Panc1 (cell line): Measurements from ENCODE around the gene TPD52L1. TPM values are rescaled to one million over a fixed set of nuclear protein-coding genes. Genes with fewer than 3 reads are reported as not detected.

Source experiments
- ATAC-seq: fragments of 200-7000 bp; cut with Tn5 transposase; 2 replicates; pipeline ENCODE4 v1.9.1; 2020; ENCODE audit warnings: mild to moderate bottlenecking, moderate library complexity
- BruUV-seq: library from RNA; stranded (reverse); fragments of 400-500 nt; replicated peaks from 2 replicates; lab custom pipeline; 2021; lab: Mats Ljungman, UMichigan
- CTCF ChIA-PET: fragments of 300-600 bp; sonication (Branson Sonifier 250); formaldehyde crosslinking; loops from one replicate; lab custom pipeline; 2022; ENCODE audit warnings: antibody characterized with exemption; lab: Charles Lee
- POLR2A ChIA-PET: fragments of 300-600 bp; sonication (Branson Sonifier 250); formaldehyde crosslinking; loops from one replicate; lab custom pipeline; 2022; ENCODE audit warnings: antibody characterized with exemption; lab: Charles Lee
- DNase-seq: peaks from one replicate; pipeline ENCODE4 v3.0.0-alpha.2; 2010; ENCODE audit warnings: low read depth, low spot score
- H3K27ac ChIP-seq: 2 replicates; pipeline ENCODE4 v1.5.1; 2011; ENCODE audit warnings: mild to moderate bottlenecking, low read length, inconsistent platforms
- H3K27me3 ChIP-seq: fragments of 200-500 bp; sonication (Bioruptor generic); 2 replicates; pipeline ENCODE4 v1.6.0; 2014; ENCODE audit warnings: low read length, inconsistent platforms; ENCODE audit not compliant: control insufficient read depth, insufficient read depth
- H3K36me3 ChIP-seq: fragments of 200-500 bp; sonication (Bioruptor generic); 2 replicates; pipeline ENCODE4 v1.5.1; 2014; ENCODE audit warnings: inconsistent platforms, mild to moderate bottlenecking, low read length, moderate library complexity; ENCODE audit not compliant: control insufficient read depth, insufficient read depth
- H3K4me1 ChIP-seq: 2 replicates; pipeline ENCODE4 v1.5.1; 2011; ENCODE audit warnings: inconsistent platforms, mild to moderate bottlenecking, low read length, moderate library complexity; ENCODE audit not compliant: control insufficient read depth, insufficient read depth
- H3K4me3 ChIP-seq, 2 experiments: 2 replicates each; pipeline ENCODE4 v1.5.1; 2011 to 2012; ENCODE audit warnings: low read depth in 2 of 2, low read length in 2 of 2, mild to moderate bottlenecking in 2 of 2, inconsistent platforms in 1 of 2, moderate library complexity in 1 of 2
- H3K9me3 ChIP-seq: fragments of 200-500 bp; sonication (Bioruptor generic); 2 replicates; pipeline ENCODE4 v1.5.1; 2014; ENCODE audit warnings: low read depth, mild to moderate bottlenecking, inconsistent platforms, low read length, moderate library complexity; ENCODE audit not compliant: control insufficient read depth, insufficient read depth
- CTCF ChIP-seq: fragments of 450-650 bp; IDR thresholded peaks from 2 replicates; pipeline ENCODE4 v1.5.1; 2017; ENCODE audit warnings: mild to moderate bottlenecking
- POLR2AphosphoS5 ChIP-seq: IDR thresholded peaks from 2 replicates; pipeline ENCODE4 v1.6.1; 2012; ENCODE audit warnings: mild to moderate bottlenecking, low read depth, low read length, moderate library complexity
- REST ChIP-seq, 2 experiments: IDR thresholded peaks; 2 replicates each; pipeline ENCODE4 v1.6.1; 2011 to 2012; ENCODE audit warnings: low read depth in 2 of 2, control low read depth in 1 of 2, low read length in 1 of 2, mild to moderate bottlenecking in 1 of 2, moderate library complexity in 1 of 2; ENCODE audit not compliant: insufficient read depth in 1 of 2
- SIN3A ChIP-seq: IDR thresholded peaks from 2 replicates; pipeline ENCODE4 v1.6.1; 2012; ENCODE audit warnings: low read depth, mild to moderate bottlenecking, low read length, moderate library complexity, borderline replicate concordance; ENCODE audit not compliant: insufficient read depth
- TCF7L2 ChIP-seq: IDR thresholded peaks from 2 replicates; pipeline ENCODE4 v1.6.1; 2011; ENCODE audit warnings: mild to moderate bottlenecking, low read depth, low read length, inconsistent platforms
- in situ Hi-C: cut with HindIII; loops from 2 replicates; pipeline ENCODE4 v1.10.0; 2016; ENCODE audit warnings: low sequenced_read_pairs, low pct_unique_long_range_greater_than_20kb
- intact Hi-C: fragments of 100-400 bp; cut with micrococcal nuclease; formaldehyde crosslinking; loops from one replicate; pipeline ENCODE4 v1.10.0; 2022; ENCODE audit not compliant: unreplicated experiment
- total RNA-seq: library from RNA; stranded (reverse); gene quantifications from one replicate; pipeline ENCODE4 v1.2.1, GENCODE V29; 2021; ENCODE audit not compliant: unreplicated experiment

Gene TPD52L1
- total RNA-seq, 1 experiment from 2014 or later = 2.9 TPM

DNA sequence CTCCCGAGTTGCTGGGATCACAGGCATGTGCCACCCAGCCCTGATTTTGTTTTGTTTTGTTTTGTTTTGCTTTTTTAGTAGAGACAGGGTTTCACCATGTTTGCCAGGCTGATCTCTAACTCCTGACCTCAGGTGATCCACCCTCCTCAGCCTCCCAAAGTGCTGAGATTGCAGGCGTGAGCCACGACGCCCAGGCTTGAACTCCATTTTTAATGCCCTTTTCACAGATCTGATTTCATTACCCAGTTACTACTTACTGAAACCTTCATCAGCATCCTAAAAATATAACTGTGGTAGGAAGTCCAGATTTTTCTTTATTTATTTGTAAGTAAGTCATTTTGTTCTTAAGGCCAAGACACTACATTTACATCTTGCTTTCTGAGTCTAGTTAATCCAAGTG is 84.2 kb downstream of the TPD52L1 start:
- CTCF ChIA-PET = no interaction called here
- Histone ChIP-seq H3K9me3 (no peaks in the 10 kb centered on the region), H3K4me1 (no peaks in the 10 kb centered on the region), H3K4me3 (no peak overlapping the region), H3K36me3 (no peaks in the 10 kb centered on the region), H3K27ac (no peak overlapping the region), H3K27me3 (no peaks in the 10 kb centered on the region)
- no TSS peak for BruUV-seq
- DNase-seq (no peak), ATAC-seq (no peak)
- no peak for TF ChIP-seq POLR2AphosphoS5
- no peak for TF ChIP-seq SIN3A
- no peak for TF ChIP-seq CTCF
- TF ChIP-seq REST (IDR thresholded peaks at IDR 0.05; ENCODE audit: insufficient read depth in 1 of 2, low read depth in 2 of 2, low read length in 1 of 2) = no peak
- no peak for TF ChIP-seq TCF7L2
- in situ Hi-C loops = no loop called here
- intact Hi-C loops = no loop called here
- POLR2A ChIA-PET = no interaction called here

GRCh38 chr6:125245109-125245508 is 91.5 kb downstream of the TPD52L1 start:
- no peak for DNase-seq
- Histone ChIP-seq H3K36me3 (no peaks in the 10 kb centered on the region), H3K27ac (no peak overlapping the region), H3K27me3 (peaks cover 1% of the 10 kb centered on the region; the same call in 1 of the 2 replicates), H3K9me3 (no peaks in the 10 kb centered on the region), H3K4me1 (no peaks in the 10 kb centered on the region), H3K4me3 (no peak overlapping the region)
- intact Hi-C loops (no loop called here), in situ Hi-C loops (no loop called here)
- TF ChIP-seq TCF7L2 = no peak
- no peak for TF ChIP-seq POLR2AphosphoS5
- TF ChIP-seq SIN3A = no peak
- no peak for TF ChIP-seq CTCF
- no peak for TF ChIP-seq REST (IDR thresholded peaks at IDR 0.05; ENCODE audit: insufficient read depth in 1 of 2, low read depth in 2 of 2, low read length in 1 of 2)
- ChIA-PET CTCF (no interaction called here), POLR2A (no interaction called here)
- no peak for ATAC-seq
- BruUV-seq = no TSS peak
